ENCODE results near the gene ATP2B3. TPM values are rescaled to one million over a fixed set of nuclear protein-coding genes. Genes with fewer than 3 reads are reported as not detected.
"Not testable (repeated sequence)": the region's sequence is repeated elsewhere in the genome, so short reads cannot be mapped to it uniquely, and the experiment has no call there.

The ATP2B3 gene
- total and polyA plus RNA-seq, 2 experiments from 2014 or later: 0.21 to 0.42 TPM

GRCh38 chrX:153603131-153603656, 85.8 kb downstream of the ATP2B3 start:
- Histone ChIP-seq H3K27ac (no peak overlapping the region), H3K27me3 (peaks cover 12% of the 10 kb centered on the region), H3K9me3 (ENCODE audit: low read depth) (no peaks in the 10 kb centered on the region), H3K4me3 (no peak overlapping the region), H3K4me1 (ENCODE audit: low read depth) (no peaks in the 10 kb centered on the region), H3K36me3 (no peaks in the 10 kb centered on the region)
- TF ChIP-seq CTCF (IDR thresholded peaks at IDR 0.05; ENCODE audit: low read depth, low read length): no peak
- no peak for DNase-seq (ENCODE audit: low read depth in 1 of 2, low spot score in 1 of 2)

- DNase-seq (ENCODE audit: low read depth in 1 of 2, low spot score in 1 of 2); H3K9me3 ChIP-seq (ENCODE audit: low read depth); H3K36me3 ChIP-seq; H3K4me3 ChIP-seq; H3K27ac ChIP-seq; H3K4me1 ChIP-seq (ENCODE audit: low read depth): not testable (repeated sequence)
- H3K27me3 ChIP-seq: peaks cover 17% of the 10 kb centered on the region
These were observed 87.4 kb downstream of the ATP2B3 start for GRCh38 chrX:153604666-153605380.

- no peaks in the 10 kb centered on the region for H3K9me3 ChIP-seq (ENCODE audit: low read depth)
- H3K4me3 ChIP-seq: no peak overlapping the region
- H3K36me3 ChIP-seq: no peaks in the 10 kb centered on the region
- TF ChIP-seq CTCF (IDR thresholded peaks at IDR 0.05; ENCODE audit: low read depth, low read length): no peak
- no peaks in the 10 kb centered on the region for H3K4me1 ChIP-seq (ENCODE audit: low read depth)
- H3K27me3 ChIP-seq: peaks cover 20% of the 10 kb centered on the region
- DNase-seq (ENCODE audit: low read depth in 1 of 2, low spot score in 1 of 2): no peak
- H3K27ac ChIP-seq: no peak overlapping the region
These were observed 89.1 kb downstream of the ATP2B3 start for GRCh38 chrX:153606503-153606902.

- H3K27me3 ChIP-seq: peaks cover 37% of the 10 kb centered on the region
- no peak overlapping the region for H3K27ac ChIP-seq
These were observed 90.9 kb downstream of the ATP2B3 start for GRCh38 chrX:153608376-153608775.

GRCh38 chrX:153608806-153609205, 91.4 kb downstream of the ATP2B3 start:
- H3K4me1 ChIP-seq (ENCODE audit: low read depth): no peaks in the 10 kb centered on the region
- peaks cover 41% of the 10 kb centered on the region for H3K27me3 ChIP-seq
- no peak overlapping the region for H3K4me3 ChIP-seq
- no peaks in the 10 kb centered on the region for H3K36me3 ChIP-seq
- no peak for TF ChIP-seq CTCF (IDR thresholded peaks at IDR 0.05; ENCODE audit: low read depth, low read length)
- no peaks in the 10 kb centered on the region for H3K9me3 ChIP-seq (ENCODE audit: low read depth)
- DNase-seq (ENCODE audit: low read depth in 1 of 2, low spot score in 1 of 2): peak in 1 of 2 donors; percentile 18
- no peak overlapping the region for H3K27ac ChIP-seq

More at GRCh38 chrX:153608376-153608775, 90.9 kb downstream of the ATP2B3 start:
- H3K4me1 ChIP-seq (ENCODE audit: low read depth): no peaks in the 10 kb centered on the region
- H3K4me3 ChIP-seq: no peak overlapping the region
- no peak for TF ChIP-seq CTCF (IDR thresholded peaks at IDR 0.05; ENCODE audit: low read depth, low read length)
- H3K9me3 ChIP-seq (ENCODE audit: low read depth): no peaks in the 10 kb centered on the region
- H3K36me3 ChIP-seq: no peaks in the 10 kb centered on the region
- no peak for DNase-seq (ENCODE audit: low read depth in 1 of 2, low spot score in 1 of 2)
